Uterus (tissue), 2 donors: Measurements from ENCODE around the gene IREB2.

ENCODE experiments used
- CTCF ChIP-seq, 4 experiments: fragments of 200-600 bp in 2 of 4; fragments of 450-650 bp in 2 of 4; sonication (generic) in 2 of 4; IDR thresholded peaks; one replicate each; pipeline ENCODE4 v1.5.1; 2016 to 2019; ENCODE audit warnings: antibody characterized with exemption in 4 of 4, mild to moderate bottlenecking in 2 of 4, moderate library complexity in 1 of 4
- POLR2A ChIP-seq, 2 donors: fragments of 450-650 bp; IDR thresholded peaks; one replicate each; pipeline ENCODE4 v1.6.1; 2016; ENCODE audit warnings: antibody characterized with exemption in 2 of 2, mild to moderate bottlenecking in 1 of 2, moderate library complexity in 1 of 2

GRCh38 chr15:78394981-78395616 is 42.9 kb upstream of the IREB2 start:
- TF ChIP-seq POLR2A (IDR thresholded peaks at IDR 0.05) = no peak
- TF ChIP-seq CTCF (IDR thresholded peaks at IDR 0.05) = no peak
